NCI-H2196 treated with DMSO at 0.1 percent for 48 hours (cell line): ENCODE measurements around the gene ATXN7.

Experiments
- DNase-seq: peaks from one replicate; lab custom pipeline; 2025; ENCODE audit not compliant: unreplicated experiment; lab: John Stamatoyannopoulos, UW

Gene ATXN7

GRCh38 chr3:63933459-63933858, 69.8 kb downstream of the ATXN7 start:
- no peak for DNase-seq

DNA sequence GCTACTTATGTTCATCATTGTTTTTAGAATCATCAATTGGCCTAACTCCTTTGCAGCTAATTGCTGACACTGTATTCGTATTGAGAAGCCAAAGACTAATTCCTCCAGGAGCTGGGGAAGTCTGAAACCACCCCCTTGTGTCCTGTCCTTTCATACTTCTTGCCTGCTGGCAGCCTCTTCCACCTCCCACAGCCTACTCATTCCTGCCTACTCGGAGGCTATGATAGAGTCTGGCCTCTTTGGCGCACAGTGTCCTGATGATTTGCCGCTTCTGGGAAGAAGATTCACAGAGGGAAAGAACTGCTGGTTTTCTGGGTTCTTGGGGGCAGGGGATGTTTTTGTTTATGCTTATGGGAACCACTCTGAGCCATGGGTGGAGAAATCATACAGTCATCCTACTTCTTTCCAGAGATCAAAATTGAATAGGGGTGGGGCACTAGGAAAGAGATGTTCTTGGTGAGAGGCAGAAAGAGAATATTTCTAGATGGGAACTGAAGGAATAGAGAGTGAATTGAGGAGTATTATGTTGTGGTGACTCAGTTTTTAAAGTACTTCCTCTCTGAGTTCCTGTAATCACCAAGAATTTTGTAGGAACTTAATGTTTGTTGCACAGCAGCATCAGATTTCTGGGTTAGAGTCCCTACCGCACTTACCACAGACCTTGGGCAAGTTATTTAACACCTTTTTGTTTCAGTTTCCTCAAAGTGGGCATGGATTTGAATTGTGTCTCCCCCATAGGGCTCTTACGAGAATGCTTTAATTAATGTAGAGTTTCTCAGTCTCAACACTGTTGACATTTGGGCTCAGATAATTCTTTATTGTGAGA, 70.6 kb downstream of the ATXN7 start:
- no peak for DNase-seq

DNA sequence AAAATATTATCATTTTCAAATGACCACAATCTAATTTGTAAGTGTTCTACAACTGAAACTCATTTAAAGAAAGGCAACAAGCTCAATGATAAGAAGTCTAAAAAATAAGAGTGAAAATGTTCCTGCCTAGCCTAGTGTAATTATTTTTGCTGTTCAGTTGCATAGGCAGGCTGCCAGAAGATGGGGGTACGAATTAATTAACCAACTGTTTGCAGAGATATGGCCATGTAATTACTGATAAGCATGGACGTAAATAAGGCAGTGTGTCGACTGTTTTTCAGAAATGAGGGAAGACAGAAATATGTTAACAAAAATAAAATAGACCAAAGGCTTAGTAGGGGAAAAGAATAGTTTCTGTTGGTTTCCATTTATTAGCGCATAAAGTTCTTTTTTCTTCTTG, 73.3 kb downstream of the ATXN7 start:
- DNase-seq: no peak

DNA sequence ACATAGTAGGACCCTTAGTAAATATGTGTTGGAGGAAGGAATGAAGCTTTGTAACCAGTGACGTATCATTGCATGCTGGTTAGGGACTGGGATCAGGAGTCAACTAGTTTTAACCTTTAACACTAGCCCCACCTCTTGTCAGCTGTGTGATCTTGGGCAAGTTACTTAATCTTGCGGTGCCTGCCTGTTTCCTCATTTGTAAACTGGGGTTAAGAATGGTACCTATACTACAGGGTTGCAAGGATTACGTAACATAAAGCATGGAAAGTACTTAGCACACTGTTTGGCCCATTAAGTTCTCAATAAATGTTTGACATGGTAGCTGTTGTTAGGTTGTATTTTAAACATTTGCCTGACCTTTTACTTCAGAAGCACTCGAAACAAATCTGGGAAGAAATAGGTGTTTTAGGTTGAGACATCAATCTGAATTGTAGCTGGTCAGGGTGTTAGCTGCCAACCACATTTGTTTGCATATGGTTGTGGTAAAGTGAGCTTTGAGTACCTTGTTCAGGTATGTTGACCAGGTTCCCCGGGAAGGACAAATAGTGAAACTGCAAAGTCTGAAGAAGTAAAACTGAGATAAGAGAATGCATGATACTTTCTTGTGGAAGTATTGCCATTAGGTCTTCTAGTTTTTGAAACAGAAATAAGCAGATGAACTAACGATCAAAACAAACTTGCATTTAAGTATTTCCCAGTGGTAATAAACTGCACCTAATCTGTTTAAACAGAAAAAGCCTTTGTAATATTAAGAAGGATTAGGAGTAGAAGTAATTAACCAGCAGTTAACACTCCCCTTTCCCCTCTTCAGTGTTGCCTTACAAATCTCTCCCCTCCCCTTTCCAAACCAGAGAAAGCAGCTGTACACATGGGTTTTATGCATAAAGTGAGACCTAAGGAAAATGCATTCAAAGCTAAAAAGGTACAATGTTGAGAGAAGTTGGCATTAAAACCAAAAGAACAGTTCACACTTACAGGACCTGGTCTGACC, 74.3 kb downstream of the ATXN7 start:
- DNase-seq: no peak

- DNase-seq: no peak
Measured at GRCh38 chr3:63940389-63940757, 76.7 kb downstream of the ATXN7 start.

DNA sequence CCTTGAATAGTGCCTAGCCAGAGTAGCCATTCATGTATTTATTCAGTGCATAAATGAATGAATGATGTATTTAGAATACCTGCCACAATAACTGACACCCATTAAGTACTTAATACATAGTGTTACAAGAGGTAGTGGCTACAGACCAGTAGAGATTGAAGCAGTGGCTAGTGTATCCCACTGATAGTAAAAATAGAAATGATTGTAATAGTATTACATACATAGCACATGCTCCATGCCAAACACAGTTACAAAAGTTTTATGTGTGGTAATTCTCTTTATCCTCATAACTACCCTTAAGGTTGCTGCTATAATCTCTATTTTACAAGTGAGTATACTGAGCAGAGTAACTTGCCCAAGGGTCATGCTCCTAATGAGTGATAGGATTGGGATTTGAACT, 78.9 kb downstream of the ATXN7 start:
- DNase-seq: no peak

DNA sequence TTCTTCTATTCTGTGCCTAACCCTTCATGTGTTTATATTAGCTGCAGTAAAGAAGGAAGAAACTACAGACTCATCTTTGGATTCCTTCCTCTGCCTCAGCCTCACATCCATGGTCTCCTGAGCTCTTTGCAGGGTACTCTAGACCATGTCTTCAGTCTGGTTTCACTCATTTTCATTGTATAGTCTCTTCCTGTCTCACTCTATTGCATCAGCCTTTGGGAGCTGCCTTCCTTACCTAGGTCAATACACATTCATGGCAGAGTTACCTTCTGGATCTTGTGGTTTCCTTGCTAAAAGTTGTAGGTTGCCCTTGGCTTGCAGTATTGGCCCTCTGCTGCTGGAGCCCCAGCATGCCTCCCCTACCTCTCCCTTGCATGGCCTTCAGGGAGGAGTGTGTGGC, 80.0 kb downstream of the ATXN7 start:
- DNase-seq: no peak

GRCh38 chr3:63945558-63946096, 82.0 kb downstream of the ATXN7 start:
- no peak for DNase-seq

- no peak for DNase-seq
Measured at GRCh38 chr3:63946753-63947152, 83.1 kb downstream of the ATXN7 start.

- DNase-seq: no peak
Measured at GRCh38 chr3:63947594-63947993, 83.9 kb downstream of the ATXN7 start.

DNA sequence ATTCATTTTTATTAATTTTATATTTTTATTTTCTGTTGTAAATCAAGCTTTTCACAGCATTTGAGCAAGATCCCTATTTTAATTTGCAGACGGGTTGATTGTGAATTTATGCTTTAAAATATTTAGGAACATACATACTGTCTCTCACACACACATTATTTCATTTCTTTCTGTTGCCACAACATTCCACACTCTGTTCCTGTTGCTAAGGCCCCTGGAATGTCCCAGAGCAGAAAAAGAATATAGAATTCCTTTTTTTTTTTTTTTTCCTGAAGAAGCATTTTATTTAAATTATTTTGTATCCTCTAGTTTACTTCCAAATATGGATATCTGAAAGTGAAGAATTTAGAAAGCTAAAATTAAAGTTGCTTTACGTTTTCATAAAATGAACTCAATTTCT, 85.3 kb downstream of the ATXN7 start:
- DNase-seq: no peak

DNA sequence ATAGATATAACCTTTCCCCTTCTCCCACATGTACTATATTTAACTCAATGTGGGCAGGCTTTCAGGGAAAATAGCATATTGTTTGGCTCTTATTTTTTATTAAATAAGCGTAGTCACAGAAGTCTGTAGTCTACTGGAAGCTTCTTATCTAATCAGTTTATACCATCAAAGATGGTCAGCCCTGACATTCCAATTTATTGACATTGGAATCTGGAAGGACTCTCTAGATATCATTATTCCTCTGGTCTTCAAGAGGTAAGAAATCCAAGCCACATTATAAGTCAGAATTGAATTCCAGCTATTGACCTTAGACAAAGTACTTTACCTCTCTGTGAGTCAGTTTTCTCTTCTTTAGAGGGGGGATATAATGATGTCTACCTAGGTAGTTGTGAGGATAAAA, 87.0 kb downstream of the ATXN7 start:
- no peak for DNase-seq

GRCh38 chr3:63951492-63952247, 88.0 kb downstream of the ATXN7 start:
- DNase-seq: no peak

DNA sequence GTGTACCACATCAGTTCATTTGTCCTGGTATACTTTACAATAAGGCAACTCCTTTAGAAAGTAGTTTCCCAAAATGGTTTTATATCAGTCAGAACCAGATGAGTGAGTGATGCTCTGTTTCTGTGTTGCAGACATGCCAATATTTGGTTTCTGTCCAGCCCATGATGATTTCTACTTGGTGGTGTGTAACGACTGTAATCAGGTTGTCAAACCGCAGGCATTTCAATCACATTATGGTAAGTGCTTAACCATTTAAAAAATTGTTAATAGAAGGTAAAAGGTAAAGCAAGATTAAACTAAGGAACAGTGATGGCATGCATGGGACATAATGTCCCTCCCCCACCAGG, 88.6 kb downstream of the ATXN7 start:
- no peak for DNase-seq

- no peak for DNase-seq
Measured at GRCh38 chr3:63954182-63954581, 90.5 kb downstream of the ATXN7 start.

DNA sequence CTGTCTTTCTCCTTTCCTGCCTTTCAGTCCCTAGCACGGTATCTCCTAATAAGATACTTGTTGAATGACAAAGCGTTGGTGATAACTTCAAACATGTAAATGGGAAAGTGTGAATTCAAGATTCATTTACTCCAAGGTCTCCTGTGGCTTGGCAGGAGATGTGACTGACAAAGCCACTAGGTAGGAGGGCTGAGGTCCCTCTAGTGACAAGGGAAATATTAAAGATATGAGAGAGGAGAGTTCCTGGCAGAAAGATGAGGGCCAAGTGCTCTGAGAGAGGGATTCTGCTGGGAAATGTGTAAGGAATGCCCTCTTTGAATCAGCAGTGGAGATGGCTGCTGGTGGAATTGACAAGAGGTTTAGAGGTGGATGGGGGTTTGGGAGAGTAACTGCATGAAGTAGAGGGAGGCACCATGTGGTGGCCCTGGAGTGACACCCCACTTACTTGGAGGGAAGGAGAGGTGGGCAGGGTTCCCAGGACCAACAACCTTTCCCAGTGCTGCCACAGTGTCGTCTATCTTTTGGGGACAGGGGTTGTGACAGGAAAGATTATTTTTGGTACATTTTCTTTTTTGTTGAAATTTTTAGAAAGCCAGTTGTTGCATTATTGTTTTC, 91.5 kb downstream of the ATXN7 start:
- no peak for DNase-seq

DNA sequence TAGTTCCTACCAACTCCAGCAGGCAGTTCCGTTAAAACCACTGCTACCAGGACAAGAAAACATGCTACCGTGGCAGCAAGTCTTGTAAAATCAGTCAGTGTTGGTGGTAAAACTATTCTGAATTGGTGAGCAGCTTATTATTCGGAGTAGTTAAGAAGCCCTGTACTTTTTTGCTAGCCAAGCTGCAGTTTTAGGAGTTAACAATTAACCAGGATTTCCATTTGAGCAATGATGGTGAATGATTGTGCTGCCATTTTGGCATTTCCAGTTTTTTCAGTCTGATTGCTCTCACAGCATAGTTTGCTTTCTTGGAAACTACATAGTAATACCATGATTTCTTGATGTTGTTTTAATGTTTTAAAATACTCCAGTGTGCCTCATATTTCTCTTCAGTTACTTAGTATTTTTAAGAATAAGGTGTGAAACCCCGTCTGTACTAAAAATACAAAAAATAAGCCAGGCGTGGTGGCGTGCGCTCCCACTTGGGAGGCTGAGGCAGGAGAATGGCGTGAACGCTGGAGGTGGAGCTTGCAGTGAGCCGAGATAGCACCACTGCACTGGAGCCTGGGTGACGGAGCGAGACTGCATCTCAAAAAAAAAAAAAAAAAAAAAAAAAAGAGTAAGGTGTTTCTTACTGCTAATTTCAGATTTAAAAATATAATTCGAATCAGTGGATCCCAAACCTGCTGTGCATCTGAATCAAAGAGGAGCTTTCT, 92.3 kb downstream of the ATXN7 start:
- DNase-seq: no peak

DNA sequence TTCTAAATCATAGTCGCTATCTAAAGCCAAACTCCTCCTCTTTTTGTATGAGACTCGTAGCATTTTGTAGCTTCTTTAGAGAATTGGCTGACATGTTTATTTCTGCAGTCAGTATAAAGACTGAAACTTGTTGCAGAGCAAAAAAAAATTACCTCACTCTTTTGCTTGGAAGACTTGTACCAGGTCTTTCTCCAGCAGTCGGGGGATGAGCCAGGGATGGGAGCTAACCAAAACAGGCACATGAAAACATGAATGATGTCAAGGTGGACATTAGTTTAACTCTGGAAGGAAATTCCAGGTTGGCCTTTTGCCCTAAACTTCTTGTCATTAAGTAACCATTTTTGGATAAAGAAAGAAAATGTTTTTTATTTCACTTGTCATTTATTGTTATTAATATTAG, 95.5 kb downstream of the ATXN7 start:
- DNase-seq: no peak

GRCh38 chr3:63960048-63960711, 96.5 kb downstream of the ATXN7 start:
- DNase-seq: no peak

DNA sequence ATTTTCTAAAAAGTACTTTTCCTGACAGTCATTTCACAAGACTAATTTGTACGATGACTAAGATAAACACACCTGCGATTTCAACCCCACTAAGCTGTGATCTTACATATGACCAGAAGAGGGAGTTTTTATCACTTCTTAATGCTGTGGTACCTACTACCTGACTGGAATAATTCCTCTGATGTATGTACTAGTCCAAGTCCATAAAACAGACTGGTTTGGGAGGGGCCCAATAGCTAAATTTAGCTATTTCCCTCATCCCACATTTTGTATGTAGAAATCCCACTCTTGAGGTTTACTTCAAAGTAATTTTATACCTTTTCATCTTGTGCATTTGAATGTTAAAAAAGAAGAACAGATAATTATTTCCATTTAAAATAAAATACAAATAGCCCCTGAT, 98.2 kb downstream of the ATXN7 start:
- peak; percentile 20 for DNase-seq
